ENCODE measurements around the gene SIK3. TPM values are rescaled to one million over a fixed set of nuclear protein-coding genes. Genes with fewer than 3 reads are reported as not detected.

SIK3 gene
- total RNA-seq, 1 experiment from 2014 or later: 31.4 TPM

- no peak overlapping the region for H3K27ac Mint-ChIP-seq
- Histone ChIP-seq H3K4me2 (ENCODE audit: insufficient read depth, insufficient read length, low read length) (no peak overlapping the region), H4K91ac (ENCODE audit: insufficient read length, low read depth, low read length) (no peak overlapping the region), H4K20me1 (ENCODE audit: control insufficient read depth, insufficient read depth, insufficient read length) (no peaks in the 10 kb centered on the region), H3K23me2 (ENCODE audit: insufficient read length, low read depth, low read length, poor library complexity, severe bottlenecking) (no peaks in the 10 kb centered on the region), H3K9me3 (ENCODE audit: control insufficient read depth, low read depth, low read length) (no peaks in the 10 kb centered on the region), H3K4ac (ENCODE audit: low read depth, low read length) (no peak overlapping the region), H3T11ph (ENCODE audit: low read length) (no peak overlapping the region), H4K5ac (ENCODE audit: insufficient read length, low read depth, low read length) (no peak overlapping the region), H3K9ac (ENCODE audit: extremely low read depth, insufficient read length, low read length) (no peak overlapping the region), H2BK12ac (ENCODE audit: insufficient read length, low read depth, low read length) (no peak overlapping the region), H3K23ac (ENCODE audit: insufficient read length, low read depth, low read length) (no peak overlapping the region), H2BK15ac (ENCODE audit: low read depth, low read length) (no peak overlapping the region), H3K79me1 (ENCODE audit: insufficient read depth, low read depth, low read length, poor library complexity, severe bottlenecking) (no peaks in the 10 kb centered on the region), H3K56ac (ENCODE audit: insufficient read length, low read depth, low read length) (no peak overlapping the region), H3K27ac (ENCODE audit: insufficient read length, low read depth, low read length) (no peak overlapping the region), H2BK120ac (ENCODE audit: low read depth, low read length, poor library complexity, severe bottlenecking) (no peak overlapping the region), H3K27me3 (ENCODE audit: insufficient read depth, low read length) (no peaks in the 10 kb centered on the region; the same call in 1 of the 2 replicates), H4K8ac (replicated peaks; ENCODE audit: insufficient read length, low read depth, low read length) (no peak overlapping the region), H3K4me1 (ENCODE audit: insufficient read depth, low read length) (no peaks in the 10 kb centered on the region; the same call in 1 of the 2 replicates), H2BK5ac (ENCODE audit: insufficient read length, low read length) (no peak overlapping the region), H2BK20ac (ENCODE audit: low read depth, low read length, poor library complexity, severe bottlenecking) (no peak overlapping the region), H3K18ac (ENCODE audit: insufficient read length, low read depth, low read length) (no peak overlapping the region), H2AK5ac (ENCODE audit: insufficient read length, low read length) (no peak overlapping the region), H3K14ac (ENCODE audit: insufficient read depth, low read length) (no peak overlapping the region), H3K79me2 (ENCODE audit: insufficient read depth, low read length) (no peaks in the 10 kb centered on the region), H2AFZ (ENCODE audit: low read length) (no peak overlapping the region)
- TF ChIP-seq CTCF (conservative IDR thresholded peaks at IDR 0.05): no peak
- peaks cover 9 to 19% of the 10 kb centered on the region in 2 experiments for H3K4me1 Mint-ChIP-seq
- H3K36me3 Mint-ChIP-seq (ENCODE audit: insufficient read depth in 1 of 3, low read depth in 3 of 3): no peaks in the 10 kb centered on the region
- no peak overlapping the region for H3K4me3 Mint-ChIP-seq
- no peaks in the 10 kb centered on the region for H3K9me3 Mint-ChIP-seq
- no CpG with 5 or more reads among the region's 1 CpG for WGBS (ENCODE audit: extremely low coverage, insufficient read length, low lambda C conversion rate)
- peaks cover 20% of the 10 kb centered on the region for H3K27me3 Mint-ChIP-seq (ENCODE audit: low read depth)
- DNase-seq: no peak
These were observed 304.5 kb downstream of the SIK3 start for GRCh38 chr11:116793772-116794097.

Other genes starting within 250 kb of the SIK3 start
- gene PAFAH1B2, start 45.9 kb upstream of the SIK3 start, total RNA-seq (2021): 158 and 161 TPM in 2 replicates
- 18.3 and 20.9 TPM in 2 replicates for gene SIDT2, start 80.3 kb upstream of the SIK3 start, total RNA-seq (2021)
- gene TAGLN, start 100.9 kb upstream of the SIK3 start, total RNA-seq (2021): 176 and 188 TPM in 2 replicates
- gene PCSK7, start 133.6 kb upstream of the SIK3 start, total RNA-seq (2021): 50.7 and 53.9 TPM in 2 replicates
- gene RNF214, start 134.2 kb upstream of the SIK3 start, total RNA-seq (2021): 25.4 and 26.0 TPM in 2 replicates
- gene BACE1-AS, start 192.9 kb upstream of the SIK3 start, total RNA-seq (2021): 9.4 and 9.9 TPM in 2 replicates
- 10.2 and 10.6 TPM in 2 replicates for gene BACE1, start 217.8 kb upstream of the SIK3 start, total RNA-seq (2021)
- 20.7 and 24.9 TPM in 2 replicates for gene CEP164, start 229.4 kb upstream of the SIK3 start, total RNA-seq (2021)